OCI-LY1 (cell line): Measurements from ENCODE around the gene PRKG1.

Source experiments
- H2AFZ ChIP-seq: fragments of 200-600 bp; sonication (generic), shearing (Covaris generic); 2 replicates; pipeline ENCODE4 v1.6.0; 2014; ENCODE audit warnings: antibody characterized with exemption, mild to moderate bottlenecking, low read length
- H3F3A ChIP-seq: fragments of 200-600 bp; sonication (generic), shearing (Covaris generic); 2 replicates; pipeline ENCODE4 v1.6.0; 2014; ENCODE audit warnings: mild to moderate bottlenecking, antibody characterized with exemption, low read length, moderate library complexity; ENCODE audit not compliant: insufficient read depth
- H3K27ac ChIP-seq: fragments of 200-600 bp; sonication (generic); 2 replicates; pipeline ENCODE4 v1.5.1; 2014; ENCODE audit warnings: low read length, mixed run types, mild to moderate bottlenecking, low read depth; ENCODE audit not compliant: poor library complexity, severe bottlenecking
- H3K27me3 ChIP-seq: fragments of 200-600 bp; sonication (generic); 2 replicates; pipeline ENCODE4 v1.6.0; 2014; ENCODE audit warnings: antibody characterized with exemption, mild to moderate bottlenecking, low read length, moderate library complexity; ENCODE audit not compliant: insufficient read depth
- H3K36me3 ChIP-seq: fragments of 200-600 bp; sonication (generic); 2 replicates; pipeline ENCODE4 v1.6.1; 2014; ENCODE audit warnings: mild to moderate bottlenecking, antibody characterized with exemption, low read length, moderate library complexity, mixed read lengths; ENCODE audit not compliant: insufficient read depth
- H3K4me1 ChIP-seq: fragments of 200-600 bp; sonication (generic); 2 replicates; pipeline ENCODE4 v1.5.1; 2014; ENCODE audit warnings: mild to moderate bottlenecking, low read length, moderate library complexity; ENCODE audit not compliant: insufficient read depth, severe bottlenecking
- H3K4me2 ChIP-seq: fragments of 200-600 bp; sonication (generic), shearing (Covaris generic); 2 replicates; pipeline ENCODE4 v1.6.1; 2014; ENCODE audit warnings: low read length
- H3K4me3 ChIP-seq: fragments of 200-600 bp; sonication (generic); 2 replicates; pipeline ENCODE4 v1.5.1; 2014; ENCODE audit warnings: low read length, low read depth, mild to moderate bottlenecking, mixed read lengths; ENCODE audit not compliant: poor library complexity, severe bottlenecking
- H3K79me2 ChIP-seq: fragments of 200-600 bp; shearing (Covaris generic); 2 replicates; pipeline ENCODE4 v1.6.1; 2016; ENCODE audit warnings: mixed run types, low read length, mixed read lengths; ENCODE audit not compliant: insufficient read depth
- H3K9ac ChIP-seq: fragments of 200-600 bp; sonication (generic), shearing (Covaris generic); 2 replicates; pipeline ENCODE4 v1.6.1; 2014; ENCODE audit warnings: mild to moderate bottlenecking, low read length, mixed read lengths
- H3K9me2 ChIP-seq: fragments of 200-600 bp; sonication (generic), shearing (Covaris generic); 2 replicates; pipeline ENCODE4 v1.6.1; 2014; ENCODE audit warnings: low read depth, mild to moderate bottlenecking, low read length, mixed read lengths
- H3K9me3 ChIP-seq: fragments of 200-600 bp; shearing (Covaris generic); 2 replicates; pipeline ENCODE4 v1.6.1; 2014; ENCODE audit warnings: low read length, mixed read lengths
- H4K20me1 ChIP-seq: fragments of 200-600 bp; sonication (generic), shearing (Covaris generic); 2 replicates; pipeline ENCODE4 v1.6.0; 2016; ENCODE audit warnings: mild to moderate bottlenecking, low read length; ENCODE audit not compliant: insufficient read depth
- CTCF ChIP-seq: fragments of 200-600 bp; sonication (generic), shearing (Covaris generic); IDR thresholded peaks from 2 replicates; pipeline ENCODE4 v1.5.1; 2017; ENCODE audit warnings: mild to moderate bottlenecking, antibody characterized with exemption, low read length, moderate library complexity, mixed read lengths
- EZH2 ChIP-seq: fragments of 200-600 bp; sonication (generic), shearing (Covaris generic); IDR thresholded peaks from 2 replicates; pipeline ENCODE4 v1.8.0; 2017; ENCODE audit warnings: borderline replicate concordance, mixed run types, mild to moderate bottlenecking, antibody characterized with exemption, low read length, moderate library complexity, mixed read lengths

The PRKG1 gene

DNA sequence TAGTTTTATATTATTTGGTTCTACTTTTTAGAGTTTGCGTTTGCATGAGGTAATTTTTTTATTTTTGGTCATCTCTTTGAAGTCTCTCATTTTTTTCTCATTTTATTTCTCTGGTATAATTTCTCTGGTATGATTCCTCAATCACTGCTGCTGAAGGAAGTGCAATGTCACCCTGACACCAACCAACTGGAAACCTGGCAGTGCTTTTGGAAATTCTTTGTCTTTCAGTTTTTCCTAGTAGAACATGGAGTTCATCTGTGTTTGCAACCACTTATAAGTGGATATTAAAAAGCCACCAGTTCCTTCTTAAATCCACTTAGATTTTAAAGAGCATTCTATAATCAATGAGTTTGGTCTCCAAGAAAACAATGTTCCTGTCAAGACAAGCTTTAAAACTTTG, 291.8 kb downstream of the PRKG1 start:
- Histone ChIP-seq H3F3A (no peaks in the 10 kb centered on the region), H3K27me3 (no peaks in the 10 kb centered on the region), H2AFZ (no peak overlapping the region), H3K36me3 (no peaks in the 10 kb centered on the region), H3K4me1 (no peaks in the 10 kb centered on the region), H3K9me3 (no peaks in the 10 kb centered on the region), H3K9ac (no peak overlapping the region), H3K4me2 (no peak overlapping the region), H3K27ac (no peak overlapping the region), H3K79me2 (no peaks in the 10 kb centered on the region), H3K4me3 (no peak overlapping the region), H3K9me2 (no peaks in the 10 kb centered on the region), H4K20me1 (no peaks in the 10 kb centered on the region)
- TF ChIP-seq EZH2 (no peak), CTCF (no peak)

DNA sequence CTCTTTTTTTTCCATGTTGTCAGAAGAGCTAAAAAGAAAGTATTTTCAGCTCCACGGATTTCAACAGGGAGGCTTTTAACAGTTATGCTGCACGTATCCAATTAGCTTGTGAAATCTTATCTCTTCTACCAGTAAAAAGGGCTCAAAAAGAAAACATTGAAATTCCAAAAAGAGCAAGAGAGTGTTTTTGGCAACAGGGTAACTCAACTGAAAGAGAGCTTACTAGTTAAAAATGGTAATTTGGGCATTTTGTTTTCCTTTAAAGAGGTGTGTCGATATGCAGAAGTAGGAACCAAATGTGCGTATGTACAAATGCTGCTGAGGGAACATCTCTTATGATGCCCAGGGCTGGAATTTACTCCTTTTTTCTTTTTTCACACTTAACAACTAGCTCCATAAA, 292.8 kb downstream of the PRKG1 start:
- no peaks in the 10 kb centered on the region for H3K36me3 ChIP-seq
- no peak overlapping the region for H3K27ac ChIP-seq
- H3K79me2 ChIP-seq, result no peaks in the 10 kb centered on the region
- no peak overlapping the region for H3K4me2 ChIP-seq
- no peak overlapping the region for H3K4me3 ChIP-seq
- H3K9me3 ChIP-seq, result no peaks in the 10 kb centered on the region
- H3F3A ChIP-seq, result no peaks in the 10 kb centered on the region
- no peaks in the 10 kb centered on the region for H3K27me3 ChIP-seq
- H3K9me2 ChIP-seq, result no peaks in the 10 kb centered on the region
- no peak for TF ChIP-seq CTCF
- no peak for TF ChIP-seq EZH2
- no peaks in the 10 kb centered on the region for H3K4me1 ChIP-seq
- no peaks in the 10 kb centered on the region for H4K20me1 ChIP-seq
- H3K9ac ChIP-seq, result no peak overlapping the region
- H2AFZ ChIP-seq, result no peak overlapping the region

- H3K36me3 ChIP-seq, result no peaks in the 10 kb centered on the region
- H3K79me2 ChIP-seq, result no peaks in the 10 kb centered on the region
- H3F3A ChIP-seq, result no peaks in the 10 kb centered on the region
- H3K4me3 ChIP-seq, result no peak overlapping the region
- no peak overlapping the region for H3K9ac ChIP-seq
- TF ChIP-seq EZH2 (no peak), CTCF (no peak)
- H3K9me2 ChIP-seq, result no peaks in the 10 kb centered on the region
- H3K27me3 ChIP-seq, result no peaks in the 10 kb centered on the region
- H3K4me2 ChIP-seq, result no peak overlapping the region
- no peak overlapping the region for H3K27ac ChIP-seq
- no peak overlapping the region for H2AFZ ChIP-seq
- no peaks in the 10 kb centered on the region for H3K4me1 ChIP-seq
- no peaks in the 10 kb centered on the region for H3K9me3 ChIP-seq
- no peaks in the 10 kb centered on the region for H4K20me1 ChIP-seq
These were observed 293.4 kb downstream of the PRKG1 start for GRCh38 chr10:51367694-51368093.
